Measurements from ENCODE around the gene SLC25A12. TPM values are rescaled to one million over a fixed set of nuclear protein-coding genes. Genes with fewer than 3 reads are reported as not detected.
A peak's percentile ranks its signal among the peaks of the same experiment; 100 is the strongest.

SLC25A12 gene
- total RNA-seq, 1 donor = 26.8 TPM

GRCh38 chr2:171800639-171801038 lies 93.4 kb downstream of the SLC25A12 start:
- peak; percentile 79 for DNase-seq (ENCODE audit: insufficient read length, low spot score, missing footprints)
- Histone ChIP-seq H3K4me2 (ENCODE audit: insufficient read depth, low read length) (no peak overlapping the region), H3K36me3 (ENCODE audit: insufficient read depth, low read length) (peaks cover 3% of the 10 kb centered on the region), H3K9me3 (ENCODE audit: low read depth, low read length) (no peaks in the 10 kb centered on the region), H3K4me3 (ENCODE audit: insufficient read depth, low read length) (no peak overlapping the region), H3K27ac (ENCODE audit: low read depth, low read length) (no peak overlapping the region), H2AFZ (ENCODE audit: low read length) (no peak overlapping the region), H3K4me1 (ENCODE audit: insufficient read depth, low read length) (peaks cover 13% of the 10 kb centered on the region), H3K27me3 (ENCODE audit: insufficient read depth, low read length) (no peaks in the 10 kb centered on the region), H3K79me2 (ENCODE audit: insufficient read depth, low read length) (no peaks in the 10 kb centered on the region), H4K20me1 (ENCODE audit: insufficient read depth, low read length) (no peaks in the 10 kb centered on the region)
- no peak for TF ChIP-seq CTCF (IDR thresholded peaks at IDR 0.05; ENCODE audit: extremely low read depth, low read depth, low read length)

- Histone ChIP-seq H3K4me1 (ENCODE audit: insufficient read depth, low read length) (peaks cover 20% of the 10 kb centered on the region), H3K4me2 (ENCODE audit: insufficient read depth, low read length) (peak overlapping the region; percentile 49), H3K9me3 (ENCODE audit: low read depth, low read length) (no peaks in the 10 kb centered on the region), H3K36me3 (ENCODE audit: insufficient read depth, low read length) (peaks cover 3% of the 10 kb centered on the region), H4K20me1 (ENCODE audit: insufficient read depth, low read length) (no peaks in the 10 kb centered on the region), H3K27me3 (ENCODE audit: insufficient read depth, low read length) (no peaks in the 10 kb centered on the region), H3K79me2 (ENCODE audit: insufficient read depth, low read length) (no peaks in the 10 kb centered on the region), H3K4me3 (ENCODE audit: insufficient read depth, low read length) (no peak overlapping the region), H2AFZ (ENCODE audit: low read length) (peak overlapping the region; percentile 72), H3K27ac (ENCODE audit: low read depth, low read length) (peak overlapping the region; percentile 70)
- peak; percentile 89 for DNase-seq (ENCODE audit: insufficient read length, low spot score, missing footprints)
- no peak for TF ChIP-seq CTCF (IDR thresholded peaks at IDR 0.05; ENCODE audit: extremely low read depth, low read depth, low read length)
These were observed 95.8 kb downstream of the SLC25A12 start for GRCh38 chr2:171798156-171798820.

DNA sequence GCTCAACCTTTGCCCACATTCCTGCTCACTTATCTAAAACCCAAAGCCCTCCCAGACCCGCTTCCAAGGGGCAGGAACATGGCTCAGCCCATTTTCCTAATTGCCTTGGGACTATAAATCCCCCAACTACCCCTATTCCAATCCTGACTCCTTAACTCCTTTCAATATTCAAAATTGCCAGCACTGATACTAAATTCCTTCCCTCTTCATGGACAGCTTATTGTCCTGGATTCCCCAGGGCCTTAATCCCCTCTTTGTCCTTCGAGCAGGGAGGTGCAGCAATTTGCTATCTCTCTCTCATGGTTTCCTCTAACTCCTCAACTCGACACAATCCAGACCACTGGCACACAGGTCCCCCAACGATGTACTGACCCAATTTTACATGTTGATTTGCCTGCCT lies 99.1 kb downstream of the SLC25A12 start:
- no peaks in the 10 kb centered on the region for H3K9me3 ChIP-seq (ENCODE audit: low read depth, low read length)
- H3K27me3 ChIP-seq (ENCODE audit: insufficient read depth, low read length) = no peaks in the 10 kb centered on the region
- H4K20me1 ChIP-seq (ENCODE audit: insufficient read depth, low read length) = no peaks in the 10 kb centered on the region
- no peak overlapping the region for H3K4me3 ChIP-seq (ENCODE audit: insufficient read depth, low read length)
- H3K4me2 ChIP-seq (ENCODE audit: insufficient read depth, low read length) = no peak overlapping the region
- no peak for DNase-seq (ENCODE audit: insufficient read length, low spot score, missing footprints)
- no peak overlapping the region for H3K27ac ChIP-seq (ENCODE audit: low read depth, low read length)
- no peak for TF ChIP-seq CTCF (IDR thresholded peaks at IDR 0.05; ENCODE audit: extremely low read depth, low read depth, low read length)
- H2AFZ ChIP-seq (ENCODE audit: low read length) = no peak overlapping the region
- H3K4me1 ChIP-seq (ENCODE audit: insufficient read depth, low read length) = peaks cover 20% of the 10 kb centered on the region
- no peaks in the 10 kb centered on the region for H3K79me2 ChIP-seq (ENCODE audit: insufficient read depth, low read length)
- peaks cover 13% of the 10 kb centered on the region for H3K36me3 ChIP-seq (ENCODE audit: insufficient read depth, low read length)

DNA sequence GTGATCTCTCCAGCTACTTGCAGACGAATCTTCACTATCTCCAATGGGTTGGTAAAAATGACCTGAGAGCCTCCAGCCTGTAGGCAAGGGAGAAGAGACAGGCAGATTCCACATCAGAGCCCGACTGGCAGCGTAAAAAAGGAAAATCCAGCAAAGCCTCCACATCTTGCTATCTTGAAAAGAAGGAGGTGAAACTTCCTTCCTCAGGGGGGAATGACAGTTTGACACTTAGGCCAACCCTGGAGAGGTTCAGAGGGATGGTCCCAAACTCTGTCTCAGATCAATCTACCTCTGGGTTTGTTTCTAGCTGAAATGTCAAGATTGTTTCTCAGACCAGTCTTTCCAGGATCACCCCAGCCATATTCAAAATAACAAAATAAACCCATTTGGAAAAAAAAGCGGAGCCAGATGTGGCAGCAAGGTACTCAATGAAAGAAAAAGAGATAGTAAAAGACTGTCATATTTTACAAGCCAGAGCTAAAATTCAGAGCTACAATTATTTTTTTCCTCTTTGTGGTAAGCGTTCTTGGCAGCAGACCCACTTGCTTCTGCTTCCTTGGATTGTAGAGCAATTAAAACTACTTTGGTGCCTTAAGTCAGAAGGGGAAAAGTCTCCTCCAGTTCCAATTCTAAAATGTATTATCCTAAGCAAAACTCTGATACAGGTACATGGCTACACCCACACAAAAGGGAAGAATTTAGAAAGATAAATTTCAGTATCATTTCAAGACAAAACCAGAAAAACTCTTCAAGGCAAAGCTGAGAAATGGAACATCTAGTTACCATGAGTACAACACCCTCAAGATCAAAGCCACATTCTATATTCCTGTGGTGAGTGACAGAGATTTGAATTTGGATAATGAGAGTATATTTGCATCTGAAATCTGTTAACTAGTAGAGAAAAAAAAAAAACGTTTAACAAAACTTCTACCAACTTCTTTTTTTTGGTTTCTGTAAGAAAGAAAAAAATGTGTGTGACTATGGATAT lies 100.1 kb downstream of the SLC25A12 start:
- Histone ChIP-seq H4K20me1 (ENCODE audit: insufficient read depth, low read length) (no peaks in the 10 kb centered on the region), H3K4me2 (ENCODE audit: insufficient read depth, low read length) (no peak overlapping the region), H3K36me3 (ENCODE audit: insufficient read depth, low read length) (peaks cover 10% of the 10 kb centered on the region), H3K4me3 (ENCODE audit: insufficient read depth, low read length) (no peak overlapping the region), H3K27me3 (ENCODE audit: insufficient read depth, low read length) (no peaks in the 10 kb centered on the region), H3K4me1 (ENCODE audit: insufficient read depth, low read length) (peaks cover 17% of the 10 kb centered on the region), H3K27ac (ENCODE audit: low read depth, low read length) (no peak overlapping the region), H2AFZ (ENCODE audit: low read length) (no peak overlapping the region), H3K9me3 (ENCODE audit: low read depth, low read length) (no peaks in the 10 kb centered on the region), H3K79me2 (ENCODE audit: insufficient read depth, low read length) (no peaks in the 10 kb centered on the region)
- TF ChIP-seq CTCF (IDR thresholded peaks at IDR 0.05; ENCODE audit: extremely low read depth, low read depth, low read length) = no peak
- no peak for DNase-seq (ENCODE audit: insufficient read length, low spot score, missing footprints)
